ENCODE results near the gene SPTLC2.
"Not testable (repeated sequence)": the region's sequence is repeated elsewhere in the genome, so short reads cannot be mapped to it uniquely, and the experiment has no call there.

GRCh38 chr14:77528701-77529100 is 87.7 kb downstream of the SPTLC2 start:
- not testable (repeated sequence) for TF ChIP-seq CTCF (IDR thresholded peaks at IDR 0.05; ENCODE audit: low read length); EZH2 (optimal IDR thresholded peaks at IDR 0.05; ENCODE audit: low read depth, low read length)
